C4-2B (cell line): ENCODE results near the gene BOK.

ENCODE experiments used
- ZFX ChIP-seq: fragments of 450-650 bp; IDR thresholded peaks from 2 replicates; pipeline ENCODE4 v1.6.1; 2017
- TF ChIP-seq, protein P1 (sequence below): fragments of 450-650 bp; conservative IDR thresholded peaks from 2 replicates; pipeline ENCODE4 v1.5.1; 2017; ENCODE audit warnings: mild to moderate bottlenecking

DNA sequence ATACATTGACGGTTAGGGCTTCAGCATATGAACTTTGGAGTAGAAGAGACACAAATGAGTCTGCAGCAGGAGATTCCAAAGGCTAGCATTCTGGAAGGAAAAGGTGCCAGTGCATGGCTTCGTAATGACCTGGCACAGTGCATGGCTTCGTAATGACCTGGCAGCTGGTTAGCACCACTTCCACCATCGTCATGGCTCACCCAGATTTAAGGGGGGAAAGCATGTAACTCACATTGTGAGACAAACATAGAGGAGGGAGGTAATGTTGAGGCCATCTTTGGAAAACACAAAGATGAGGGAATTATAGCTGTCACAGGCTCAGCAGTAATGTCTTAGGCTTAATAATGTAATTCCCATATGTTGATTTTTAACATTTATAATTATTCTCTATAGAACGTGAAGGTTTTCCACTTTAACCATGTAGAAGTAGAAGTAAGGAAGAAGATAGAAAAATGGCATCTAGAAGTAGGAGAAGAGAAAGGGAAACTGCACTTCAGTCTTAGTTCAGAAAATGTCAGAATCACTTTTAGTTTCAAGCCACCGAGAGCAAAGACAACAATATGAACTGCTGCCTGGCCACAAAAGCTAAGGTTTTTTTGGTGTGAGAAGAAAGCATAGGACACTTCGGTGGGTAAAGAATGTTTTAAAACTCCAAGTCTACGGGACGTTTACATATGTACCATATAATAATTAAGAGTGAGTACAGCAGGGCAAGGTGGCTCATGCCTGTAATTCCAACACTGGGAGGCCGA is 43.4 kb upstream of the BOK start:
- TF ChIP-seq, protein P1, sequence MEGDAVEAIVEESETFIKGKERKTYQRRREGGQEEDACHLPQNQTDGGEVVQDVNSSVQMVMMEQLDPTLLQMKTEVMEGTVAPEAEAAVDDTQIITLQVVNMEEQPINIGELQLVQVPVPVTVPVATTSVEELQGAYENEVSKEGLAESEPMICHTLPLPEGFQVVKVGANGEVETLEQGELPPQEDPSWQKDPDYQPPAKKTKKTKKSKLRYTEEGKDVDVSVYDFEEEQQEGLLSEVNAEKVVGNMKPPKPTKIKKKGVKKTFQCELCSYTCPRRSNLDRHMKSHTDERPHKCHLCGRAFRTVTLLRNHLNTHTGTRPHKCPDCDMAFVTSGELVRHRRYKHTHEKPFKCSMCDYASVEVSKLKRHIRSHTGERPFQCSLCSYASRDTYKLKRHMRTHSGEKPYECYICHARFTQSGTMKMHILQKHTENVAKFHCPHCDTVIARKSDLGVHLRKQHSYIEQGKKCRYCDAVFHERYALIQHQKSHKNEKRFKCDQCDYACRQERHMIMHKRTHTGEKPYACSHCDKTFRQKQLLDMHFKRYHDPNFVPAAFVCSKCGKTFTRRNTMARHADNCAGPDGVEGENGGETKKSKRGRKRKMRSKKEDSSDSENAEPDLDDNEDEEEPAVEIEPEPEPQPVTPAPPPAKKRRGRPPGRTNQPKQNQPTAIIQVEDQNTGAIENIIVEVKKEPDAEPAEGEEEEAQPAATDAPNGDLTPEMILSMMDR, result no peak
- TF ChIP-seq ZFX, result no peak
